Measurements from ENCODE around the gene NEDD8. TPM values are rescaled to one million over a fixed set of nuclear protein-coding genes. Genes with fewer than 3 reads are reported as not detected.

The NEDD8 gene
- total RNA-seq, 1 donor from 2014 or later: 251 TPM

DNA sequence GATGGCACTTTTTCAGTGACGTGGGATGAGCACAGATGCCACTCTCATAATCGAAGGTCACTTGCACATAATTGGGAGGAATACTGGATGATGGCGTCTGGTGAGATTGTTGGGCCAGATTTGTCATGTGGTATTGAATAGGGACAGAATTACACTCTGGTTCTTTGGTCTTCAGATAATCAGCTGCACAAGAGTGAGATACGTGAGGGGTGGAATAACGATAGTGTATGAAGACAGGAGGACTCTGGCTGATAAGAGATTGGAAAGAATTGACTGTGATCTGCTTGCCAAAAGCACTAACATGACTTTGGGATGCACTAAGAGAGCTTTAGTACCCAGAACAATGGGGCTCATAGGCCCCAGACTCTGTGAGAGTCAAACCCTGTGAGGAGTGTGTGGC lies 46.3 kb upstream of the NEDD8 start:
- Mint-ChIP-seq H3K36me3 (ENCODE audit: low read depth, unreplicated experiment) (peaks cover 16% of the 10 kb centered on the region), H3K9me3 (ENCODE audit: unreplicated experiment) (no peaks in the 10 kb centered on the region), H3K4me3 (ENCODE audit: unreplicated experiment) (no peak overlapping the region), H3K27me3 (ENCODE audit: low read depth, unreplicated experiment) (no peaks in the 10 kb centered on the region), H3K27ac (ENCODE audit: unreplicated experiment) (no peak overlapping the region), H3K4me1 (ENCODE audit: low read depth, unreplicated experiment) (peaks cover 7% of the 10 kb centered on the region)
- Histone ChIP-seq H2AFZ (ENCODE audit: low read depth, low read length) (no peak overlapping the region), H3K4me2 (ENCODE audit: low read length) (no peak overlapping the region), H3K4me3 (ENCODE audit: insufficient read depth, low read depth, low read length) (no peak overlapping the region), H3K9ac (ENCODE audit: low read length) (no peak overlapping the region), H3K27me3 (ENCODE audit: insufficient read depth, low read length) (no peaks in the 10 kb centered on the region), H3K27ac (ENCODE audit: low read depth, low read length) (no peak overlapping the region), H3K36me3 (ENCODE audit: insufficient read depth, low read length) (no peaks in the 10 kb centered on the region), H3K4me1 (ENCODE audit: insufficient read depth, low read length) (no peaks in the 10 kb centered on the region), H4K20me1 (ENCODE audit: insufficient read depth, low read length) (peaks cover 18% of the 10 kb centered on the region), H3K79me2 (ENCODE audit: insufficient read depth, low read length) (no peaks in the 10 kb centered on the region), H3K9me3 (ENCODE audit: insufficient read depth, low read depth, low read length) (no peaks in the 10 kb centered on the region)
- DNase-seq (ENCODE audit: low read depth) (no peak), FAIRE-seq (no peak)
- no peak for TF ChIP-seq EZH2 (IDR thresholded peaks at IDR 0.05; ENCODE audit: insufficient read depth, low read length)
- TF ChIP-seq, protein P1, sequence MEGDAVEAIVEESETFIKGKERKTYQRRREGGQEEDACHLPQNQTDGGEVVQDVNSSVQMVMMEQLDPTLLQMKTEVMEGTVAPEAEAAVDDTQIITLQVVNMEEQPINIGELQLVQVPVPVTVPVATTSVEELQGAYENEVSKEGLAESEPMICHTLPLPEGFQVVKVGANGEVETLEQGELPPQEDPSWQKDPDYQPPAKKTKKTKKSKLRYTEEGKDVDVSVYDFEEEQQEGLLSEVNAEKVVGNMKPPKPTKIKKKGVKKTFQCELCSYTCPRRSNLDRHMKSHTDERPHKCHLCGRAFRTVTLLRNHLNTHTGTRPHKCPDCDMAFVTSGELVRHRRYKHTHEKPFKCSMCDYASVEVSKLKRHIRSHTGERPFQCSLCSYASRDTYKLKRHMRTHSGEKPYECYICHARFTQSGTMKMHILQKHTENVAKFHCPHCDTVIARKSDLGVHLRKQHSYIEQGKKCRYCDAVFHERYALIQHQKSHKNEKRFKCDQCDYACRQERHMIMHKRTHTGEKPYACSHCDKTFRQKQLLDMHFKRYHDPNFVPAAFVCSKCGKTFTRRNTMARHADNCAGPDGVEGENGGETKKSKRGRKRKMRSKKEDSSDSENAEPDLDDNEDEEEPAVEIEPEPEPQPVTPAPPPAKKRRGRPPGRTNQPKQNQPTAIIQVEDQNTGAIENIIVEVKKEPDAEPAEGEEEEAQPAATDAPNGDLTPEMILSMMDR (IDR thresholded peaks at IDR 0.05; ENCODE audit: insufficient read depth, low read depth, low read length): no peak

DNA sequence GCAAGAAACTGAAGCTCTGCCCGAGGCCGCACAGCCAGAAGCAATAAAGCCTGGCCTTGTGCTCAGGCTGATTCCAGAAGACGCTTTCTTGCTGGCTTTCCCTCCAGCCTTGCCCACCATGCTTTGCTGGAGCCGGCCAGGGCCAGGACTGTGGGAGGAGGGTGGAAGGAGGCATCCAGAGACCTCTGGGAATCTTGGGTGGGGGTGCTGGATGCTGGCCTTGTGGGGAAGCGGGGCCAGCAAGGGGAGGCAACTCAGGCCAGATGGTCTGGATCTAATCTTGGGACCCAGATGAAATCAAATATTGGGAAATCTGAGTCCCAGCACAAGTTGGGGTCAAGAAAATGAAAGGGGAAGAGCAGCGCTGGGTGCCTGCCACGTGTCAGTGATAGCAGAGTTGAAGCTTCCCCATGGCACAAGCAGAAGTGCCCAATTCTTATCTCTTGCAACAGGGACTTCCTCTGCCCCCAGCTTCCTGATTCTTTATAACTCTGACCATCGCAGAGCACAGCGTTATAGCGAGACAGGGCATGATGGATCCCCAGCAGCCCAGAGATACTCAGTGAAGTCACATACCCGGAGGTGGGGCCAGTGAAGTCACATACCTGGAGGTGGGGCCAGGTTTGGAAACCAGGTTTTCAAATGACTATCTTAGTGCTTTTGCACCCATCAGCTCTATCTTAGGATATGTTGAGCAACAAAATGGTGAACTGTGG lies 45.6 kb upstream of the NEDD8 start:
- peaks cover 16% of the 10 kb centered on the region for H3K36me3 Mint-ChIP-seq (ENCODE audit: low read depth, unreplicated experiment)
- H3K27me3 Mint-ChIP-seq (ENCODE audit: low read depth, unreplicated experiment): no peaks in the 10 kb centered on the region

More for the DNA sequence above, 45.6 kb upstream of the NEDD8 start:
- no peak overlapping the region for H3K4me3 ChIP-seq (ENCODE audit: insufficient read depth, low read depth, low read length)
- H3K36me3 ChIP-seq (ENCODE audit: insufficient read depth, low read length): no peaks in the 10 kb centered on the region
- Mint-ChIP-seq H3K9me3 (ENCODE audit: unreplicated experiment) (no peaks in the 10 kb centered on the region), H3K4me3 (ENCODE audit: unreplicated experiment) (no peak overlapping the region), H3K27ac (ENCODE audit: unreplicated experiment) (no peak overlapping the region), H3K4me1 (ENCODE audit: low read depth, unreplicated experiment) (peaks cover 5% of the 10 kb centered on the region)
- no peaks in the 10 kb centered on the region for H3K27me3 ChIP-seq (ENCODE audit: insufficient read depth, low read length)
- TF ChIP-seq EZH2 (IDR thresholded peaks at IDR 0.05; ENCODE audit: insufficient read depth, low read length): no peak
- TF ChIP-seq, protein P1 (IDR thresholded peaks at IDR 0.05; ENCODE audit: insufficient read depth, low read depth, low read length): no peak
- no peaks in the 10 kb centered on the region for H3K79me2 ChIP-seq (ENCODE audit: insufficient read depth, low read length)
- no peak overlapping the region for H3K9ac ChIP-seq (ENCODE audit: low read length)
- no peak overlapping the region for H2AFZ ChIP-seq (ENCODE audit: low read depth, low read length)
- DNase-seq (ENCODE audit: low read depth) (no peak), FAIRE-seq (no peak)
- H3K27ac ChIP-seq (ENCODE audit: low read depth, low read length): no peak overlapping the region
- no peak overlapping the region for H3K4me2 ChIP-seq (ENCODE audit: low read length)
- no peaks in the 10 kb centered on the region for H3K4me1 ChIP-seq (ENCODE audit: insufficient read depth, low read length)
- peaks cover 18% of the 10 kb centered on the region for H4K20me1 ChIP-seq (ENCODE audit: insufficient read depth, low read length)
- no peaks in the 10 kb centered on the region for H3K9me3 ChIP-seq (ENCODE audit: insufficient read depth, low read depth, low read length)

All from astrocyte (in vitro differentiated cells and primary cell).